ENCODE data around the gene FBXO2. TPM values are rescaled to one million over a fixed set of nuclear protein-coding genes. Genes with fewer than 3 reads are reported as not detected.

Gene FBXO2
- total RNA-seq, 2 experiments from 2014 or later, result 3.2 to 3.7 TPM

DNA sequence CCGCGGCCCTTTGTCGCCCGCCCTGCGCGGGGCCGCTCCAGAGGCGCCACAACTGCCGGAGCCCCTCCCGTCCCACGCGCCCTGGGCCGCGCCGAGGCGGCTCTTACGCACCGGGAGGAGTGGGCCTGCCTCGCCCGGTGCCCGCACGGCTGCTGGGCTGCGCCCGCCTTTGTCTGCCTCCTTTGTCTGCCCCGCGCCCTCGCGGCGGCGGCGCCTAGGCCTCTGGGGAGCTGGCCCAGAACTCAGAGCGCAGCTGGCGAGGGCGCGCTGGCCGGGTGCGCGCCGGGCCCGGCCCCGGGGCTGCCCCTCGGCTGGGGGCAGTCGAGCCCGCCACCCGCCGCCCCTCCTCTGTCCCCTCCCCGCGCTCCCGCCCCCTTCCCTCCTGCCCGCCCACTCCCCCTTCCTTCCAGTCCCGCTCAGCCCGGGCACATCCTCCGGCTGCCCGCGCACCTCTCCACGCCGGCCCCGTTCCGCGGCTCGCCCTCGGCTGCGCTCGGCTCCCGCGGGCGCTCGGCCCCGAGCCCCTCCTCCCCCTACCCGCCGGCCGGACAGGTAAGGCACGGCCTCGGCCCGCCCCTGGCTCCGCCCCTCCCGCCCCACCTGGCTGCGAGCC lies 37.2 kb upstream of the FBXO2 start, which contains the start of gene DRAXIN:
Gene DRAXIN (plus strand): TSS at position 409 of the 613 bp plus-strand sequence. CDS start 14,549 bp downstream, outside the sequence.
- intact Hi-C loops (cut with DNase I, micrococcal nuclease), result no loop called here
- Histone ChIP-seq H3K4me3 (ENCODE audit: low read length) (peak within 1 kb of the TSS; percentile 1), H3K27me3 (ENCODE audit: control insufficient read depth in 1 of 2, insufficient read depth in 2 of 2, low read length in 2 of 2) (peaks cover 28 to 40% of the 10 kb centered on the region in 2 experiments), H3K36me3 (ENCODE audit: insufficient read depth, low read length) (no peaks in the 10 kb centered on the region), H3K27ac (ENCODE audit: low read depth in 1 of 2, low read length in 2 of 2) (no peak within 1 kb of the TSS), H3K4me1 (ENCODE audit: insufficient read depth, low read length) (peaks cover 31% of the 10 kb centered on the region), H3K9me3 (ENCODE audit: control insufficient read depth in 1 of 2, insufficient read depth in 1 of 2, low read length in 2 of 2) (peaks cover 0 to 12% of the 10 kb centered on the region in 2 experiments)
- TF ChIP-seq, protein P1, sequence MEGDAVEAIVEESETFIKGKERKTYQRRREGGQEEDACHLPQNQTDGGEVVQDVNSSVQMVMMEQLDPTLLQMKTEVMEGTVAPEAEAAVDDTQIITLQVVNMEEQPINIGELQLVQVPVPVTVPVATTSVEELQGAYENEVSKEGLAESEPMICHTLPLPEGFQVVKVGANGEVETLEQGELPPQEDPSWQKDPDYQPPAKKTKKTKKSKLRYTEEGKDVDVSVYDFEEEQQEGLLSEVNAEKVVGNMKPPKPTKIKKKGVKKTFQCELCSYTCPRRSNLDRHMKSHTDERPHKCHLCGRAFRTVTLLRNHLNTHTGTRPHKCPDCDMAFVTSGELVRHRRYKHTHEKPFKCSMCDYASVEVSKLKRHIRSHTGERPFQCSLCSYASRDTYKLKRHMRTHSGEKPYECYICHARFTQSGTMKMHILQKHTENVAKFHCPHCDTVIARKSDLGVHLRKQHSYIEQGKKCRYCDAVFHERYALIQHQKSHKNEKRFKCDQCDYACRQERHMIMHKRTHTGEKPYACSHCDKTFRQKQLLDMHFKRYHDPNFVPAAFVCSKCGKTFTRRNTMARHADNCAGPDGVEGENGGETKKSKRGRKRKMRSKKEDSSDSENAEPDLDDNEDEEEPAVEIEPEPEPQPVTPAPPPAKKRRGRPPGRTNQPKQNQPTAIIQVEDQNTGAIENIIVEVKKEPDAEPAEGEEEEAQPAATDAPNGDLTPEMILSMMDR (IDR thresholded peaks at IDR 0.05), result no peak
- POLR2A ChIA-PET, result interaction anchor here (2.3 kb wide), 1 partner anchor 10 kb away, joined by 11 read pairs; the partner anchor contains the start of gene MAD2L2
- Mint-ChIP-seq H3K9me3 (no peaks in the 10 kb centered on the region), H3K4me1 (ENCODE audit: low read depth) (peaks cover 27% of the 10 kb centered on the region), H3K4me3 (peak within 1 kb of the TSS; percentile 87), H3K27ac (no peak within 1 kb of the TSS), H3K36me3 (ENCODE audit: low read depth) (no peaks in the 10 kb centered on the region), H3K27me3 (peaks cover 50% of the 10 kb centered on the region)
- DNase-seq (peak in 2 of 14 experiments; percentile 3 to 16), ATAC-seq (ENCODE audit: poor library complexity) (peak; percentile 22)
- CTCF ChIA-PET, result interaction anchor here (1.7 kb wide), 1 partner anchor 28 kb away, joined by 5 read pairs; no protein-coding TSS in a partner anchor

DNA sequence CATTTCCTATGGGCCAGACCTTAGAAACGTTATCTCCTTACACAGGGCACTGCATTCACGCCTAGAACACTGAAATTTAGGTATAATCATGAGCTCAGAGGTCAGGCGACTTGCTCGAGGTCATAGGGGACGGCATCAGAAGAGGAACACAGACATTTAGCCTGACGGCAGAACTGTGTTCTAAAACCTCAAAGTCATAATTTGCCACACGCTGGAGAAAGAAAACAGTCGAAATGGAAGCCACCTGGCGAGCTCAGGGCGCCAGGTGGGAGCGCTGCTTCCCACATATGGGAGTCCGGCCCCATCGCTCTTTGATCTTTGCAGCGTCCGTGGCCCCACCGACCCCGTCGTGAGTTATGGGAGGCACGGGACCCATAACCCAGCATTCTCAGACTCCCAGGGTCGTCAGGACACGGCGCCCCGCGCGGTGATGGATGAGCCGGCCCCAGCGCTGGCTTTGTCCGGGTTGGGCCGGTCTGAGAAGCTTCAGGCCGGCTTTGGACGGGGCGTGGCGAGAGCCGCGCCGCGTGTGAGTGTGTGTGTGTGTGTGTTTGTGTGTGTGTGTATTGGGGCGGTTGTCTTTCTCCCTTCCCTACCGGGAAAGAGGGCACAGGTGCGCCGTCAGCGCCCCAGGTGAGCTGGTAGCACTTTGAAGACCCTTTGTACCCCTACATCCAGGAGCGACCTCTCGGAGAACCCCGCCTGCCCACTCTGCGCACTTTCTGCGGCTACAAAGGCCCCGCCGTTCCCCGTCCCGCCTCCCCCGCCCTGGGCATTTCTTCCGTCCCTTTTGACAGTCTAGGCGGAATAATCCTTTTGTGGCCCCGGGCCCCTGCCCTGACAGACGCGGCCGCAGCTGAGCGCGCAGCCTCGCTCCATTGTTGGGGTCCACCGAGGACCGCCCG lies 36.4 kb upstream of the FBXO2 start:
- intact Hi-C loops (cut with DNase I, micrococcal nuclease), result no loop called here
- H3K27ac ChIP-seq (ENCODE audit: low read depth in 1 of 2, low read length in 2 of 2), result no peak overlapping the region
- ATAC-seq (ENCODE audit: poor library complexity) (no peak), DNase-seq (no peak)
- Mint-ChIP-seq H3K36me3 (ENCODE audit: low read depth) (no peaks in the 10 kb centered on the region), H3K4me1 (ENCODE audit: low read depth) (peaks cover 27% of the 10 kb centered on the region), H3K9me3 (no peaks in the 10 kb centered on the region), H3K27me3 (peaks cover 54% of the 10 kb centered on the region), H3K27ac (no peak overlapping the region), H3K4me3 (peak overlapping the region; percentile 18)
- no peaks in the 10 kb centered on the region for H3K36me3 ChIP-seq (ENCODE audit: insufficient read depth, low read length)
- peak overlapping the region; percentile 1 for H3K4me3 ChIP-seq (ENCODE audit: low read length)
- H3K27me3 ChIP-seq (ENCODE audit: control insufficient read depth in 1 of 2, insufficient read depth in 2 of 2, low read length in 2 of 2), result peaks cover 28 to 40% of the 10 kb centered on the region in 2 experiments
- peaks cover 0 to 12% of the 10 kb centered on the region in 2 experiments for H3K9me3 ChIP-seq (ENCODE audit: control insufficient read depth in 1 of 2, insufficient read depth in 1 of 2, low read length in 2 of 2)
- TF ChIP-seq, protein P1 (IDR thresholded peaks at IDR 0.05), result no peak
- ChIA-PET POLR2A (interaction anchor here (1.0 to 2.3 kb wide), 2 partner anchors 9 to 26 kb away, joined by 3 to 11 read pairs; partner anchors contain the start of gene MAD2L2), CTCF (interaction anchor here (1.7 kb wide), 1 partner anchor 29 kb away, joined by 5 read pairs; no protein-coding TSS in a partner anchor)
- H3K4me1 ChIP-seq (ENCODE audit: insufficient read depth, low read length), result peaks cover 31% of the 10 kb centered on the region

DNA sequence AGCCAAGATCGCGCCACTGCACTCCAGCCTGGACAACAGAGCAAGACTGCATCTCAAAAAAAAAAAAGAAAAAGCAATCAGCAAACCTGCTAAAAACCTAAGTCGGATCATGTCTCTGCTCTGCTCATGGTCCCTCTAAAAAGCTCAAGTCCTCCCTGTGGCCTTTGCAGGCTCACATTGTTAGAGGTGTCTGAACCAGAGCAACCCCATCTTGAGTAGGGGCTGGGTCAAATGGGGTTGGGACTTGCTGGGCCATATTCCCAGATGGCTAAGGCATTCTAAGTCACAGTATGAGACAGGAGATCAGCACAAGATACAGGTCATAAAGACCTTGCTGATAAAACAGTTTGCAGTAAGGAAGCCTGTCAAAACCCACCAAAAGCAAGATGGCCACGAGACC lies 34.3 kb upstream of the FBXO2 start:
- peaks cover 47% of the 10 kb centered on the region for H3K27me3 Mint-ChIP-seq

More for the DNA sequence above, 34.3 kb upstream of the FBXO2 start:
- H3K27me3 ChIP-seq (ENCODE audit: control insufficient read depth in 1 of 2, insufficient read depth in 2 of 2, low read length in 2 of 2), result peaks cover 28 to 40% of the 10 kb centered on the region in 2 experiments
- H3K4me1 Mint-ChIP-seq (ENCODE audit: low read depth), result peaks cover 21% of the 10 kb centered on the region
- H3K9me3 Mint-ChIP-seq, result no peaks in the 10 kb centered on the region
- peaks cover 0 to 12% of the 10 kb centered on the region in 2 experiments for H3K9me3 ChIP-seq (ENCODE audit: control insufficient read depth in 1 of 2, insufficient read depth in 1 of 2, low read length in 2 of 2)
- ATAC-seq (ENCODE audit: poor library complexity) (no peak), DNase-seq (no peak)
- no peaks in the 10 kb centered on the region for H3K36me3 ChIP-seq (ENCODE audit: insufficient read depth, low read length)
- H3K4me3 Mint-ChIP-seq, result no peak overlapping the region
- H3K4me3 ChIP-seq (ENCODE audit: low read length), result no peak overlapping the region
- ChIA-PET CTCF (interaction anchor here (0.6 kb wide), 1 partner anchor 486 kb away, joined by 3 read pairs; no protein-coding TSS in a partner anchor), POLR2A (no interaction called here)
- TF ChIP-seq, protein P1 (IDR thresholded peaks at IDR 0.05), result no peak
- no peak overlapping the region for H3K27ac Mint-ChIP-seq
- H3K36me3 Mint-ChIP-seq (ENCODE audit: low read depth), result no peaks in the 10 kb centered on the region
- no peak overlapping the region for H3K27ac ChIP-seq (ENCODE audit: low read depth in 1 of 2, low read length in 2 of 2)
- peaks cover 29% of the 10 kb centered on the region for H3K4me1 ChIP-seq (ENCODE audit: insufficient read depth, low read length)
- intact Hi-C loops (cut with DNase I, micrococcal nuclease), result no loop called here

Data from CD4-positive, alpha-beta T cell (primary cell).